ENCODE data around the gene CFAP45. TPM values are rescaled to one million over a fixed set of nuclear protein-coding genes. Genes with fewer than 3 reads are reported as not detected.

Gene CFAP45
- polyA plus RNA-seq, 2 of the 4 experiments (the other 2 are of a cell fraction): 0.67 to 0.89 TPM

DNA sequence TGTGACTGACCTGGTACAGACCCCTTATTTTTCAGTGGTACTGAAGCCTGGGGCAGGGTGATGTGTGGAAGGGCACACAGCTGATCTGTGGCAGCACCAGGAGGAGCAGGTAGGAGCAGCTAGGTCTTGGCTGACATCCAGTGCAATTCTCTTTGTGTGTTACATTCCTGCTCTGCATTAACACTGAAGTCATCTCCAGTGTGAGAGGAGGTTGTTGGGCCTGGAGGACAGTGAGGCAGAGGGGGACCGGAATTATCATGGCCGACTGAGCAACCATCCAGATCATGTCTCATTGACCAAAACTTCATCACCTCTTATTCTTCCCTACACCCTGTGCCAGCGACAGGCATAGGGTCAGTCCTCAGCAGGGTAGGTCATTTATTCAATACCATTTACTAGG, 71.8 kb downstream of the CFAP45 start:
- Histone ChIP-seq H3K4me3 (no peak overlapping the region), H3K4me1 (no peaks in the 10 kb centered on the region), H3K9me3 (no peaks in the 10 kb centered on the region), H3K27ac (no peak overlapping the region), H3K4me2 (no peak overlapping the region)
- POLR2A ChIA-PET: no interaction called here
- ATAC-seq: no peak
- no peak for TF ChIP-seq HOXB13 (CRISPR knock-in tag; IDR thresholded peaks at IDR 0.05; ENCODE audit: low read depth)
- no peak for TF ChIP-seq NPAS2 (CRISPR knock-in tag; IDR thresholded peaks at IDR 0.05; ENCODE audit: borderline replicate concordance)
- TF ChIP-seq, protein P1, sequence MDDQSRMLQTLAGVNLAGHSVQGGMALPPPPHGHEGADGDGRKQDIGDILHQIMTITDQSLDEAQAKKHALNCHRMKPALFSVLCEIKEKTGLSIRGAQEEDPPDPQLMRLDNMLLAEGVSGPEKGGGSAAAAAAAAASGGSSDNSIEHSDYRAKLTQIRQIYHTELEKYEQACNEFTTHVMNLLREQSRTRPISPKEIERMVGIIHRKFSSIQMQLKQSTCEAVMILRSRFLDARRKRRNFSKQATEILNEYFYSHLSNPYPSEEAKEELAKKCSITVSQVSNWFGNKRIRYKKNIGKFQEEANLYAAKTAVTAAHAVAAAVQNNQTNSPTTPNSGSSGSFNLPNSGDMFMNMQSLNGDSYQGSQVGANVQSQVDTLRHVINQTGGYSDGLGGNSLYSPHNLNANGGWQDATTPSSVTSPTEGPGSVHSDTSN (IDR thresholded peaks at IDR 0.05): no peak
- TF ChIP-seq RFX5 (IDR thresholded peaks at IDR 0.05): no peak
- TF ChIP-seq JUNB (IDR thresholded peaks at IDR 0.05): no peak
- no peak for TF ChIP-seq FOSL2 (IDR thresholded peaks at IDR 0.05)
- TF ChIP-seq FOSL2 (CRISPR knock-in tag; IDR thresholded peaks at IDR 0.05): no peak
- TF ChIP-seq TP53 (CRISPR knock-in tag; IDR thresholded peaks at IDR 0.05): no peak
- TF ChIP-seq HOXB5 (CRISPR knock-in tag; IDR thresholded peaks at IDR 0.05): no peak
- no peak for TF ChIP-seq TFCP2L1 (CRISPR knock-in tag; IDR thresholded peaks at IDR 0.05)
- no peak for TF ChIP-seq EHF (CRISPR knock-in tag; IDR thresholded peaks at IDR 0.05)
- 81% methylated on average over 3 of the region's 3 CpGs for WGBS (ENCODE audit: missing lambda C conversion rate)
- DNase-seq (ENCODE audit: low read depth in 1 of 2, low spot score in 1 of 2): no peak
- no peak for FAIRE-seq
- CTCF ChIA-PET: interaction anchor here (1.1 to 8.9 kb wide), 3 partner anchors 8 to 30 kb away, joined by 3 to 55 read pairs (median 8); no protein-coding TSS in a partner anchor

DNA sequence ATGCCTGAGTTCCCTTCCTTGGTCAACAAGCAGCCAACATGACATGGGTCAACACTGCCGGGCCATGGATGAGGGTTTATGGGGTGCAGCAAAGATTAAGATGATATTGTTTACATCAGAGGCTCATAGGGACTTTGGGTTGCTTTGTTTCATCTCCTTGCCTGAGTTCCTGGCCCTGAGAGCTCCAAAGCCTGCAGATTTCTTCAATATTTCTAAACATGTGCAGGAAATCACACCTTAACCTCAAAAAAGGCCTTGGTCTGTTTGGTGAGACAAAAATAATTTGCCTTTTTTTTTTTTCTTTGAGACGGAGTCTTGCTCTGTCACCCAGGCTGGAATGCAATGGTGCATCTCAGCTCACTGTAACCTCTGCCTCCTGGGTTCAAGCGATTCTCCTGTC, 72.4 kb downstream of the CFAP45 start:
- ChIA-PET POLR2A (no interaction called here), CTCF (interaction anchor here (1.1 to 8.9 kb wide), 3 partner anchors 29 to 51 kb away, joined by 3 to 55 read pairs (median 4); no protein-coding TSS in a partner anchor)
- DNase-seq (ENCODE audit: low read depth in 1 of 2, low spot score in 1 of 2) (no peak), FAIRE-seq (no peak), ATAC-seq (no peak)
- Histone ChIP-seq H3K4me1 (no peaks in the 10 kb centered on the region), H3K9me3 (no peaks in the 10 kb centered on the region), H3K27ac (no peak overlapping the region), H3K4me3 (no peak overlapping the region), H3K4me2 (no peak overlapping the region)
- TF ChIP-seq POLR2AphosphoS2 (conservative IDR thresholded peaks at IDR 0.05; ENCODE audit: low read length): no peak
- TF ChIP-seq MYC (IDR thresholded peaks at IDR 0.05; ENCODE audit: borderline replicate concordance, low read length): no peak
- TF ChIP-seq, protein P1 (IDR thresholded peaks at IDR 0.05): no peak
- no peak for TF ChIP-seq ZC3H11A (IDR thresholded peaks at IDR 0.05)
- TF ChIP-seq HOXB5 (CRISPR knock-in tag; IDR thresholded peaks at IDR 0.05): no peak
- TF ChIP-seq NFE2L2 (conservative IDR thresholded peaks at IDR 0.05; ENCODE audit: low read length): no peak
- no peak for TF ChIP-seq ELK1 (IDR thresholded peaks at IDR 0.05; ENCODE audit: low read depth, low read length)
- TF ChIP-seq, protein P2, sequence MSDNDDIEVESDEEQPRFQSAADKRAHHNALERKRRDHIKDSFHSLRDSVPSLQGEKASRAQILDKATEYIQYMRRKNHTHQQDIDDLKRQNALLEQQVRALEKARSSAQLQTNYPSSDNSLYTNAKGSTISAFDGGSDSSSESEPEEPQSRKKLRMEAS (IDR thresholded peaks at IDR 0.05): no peak
- TF ChIP-seq CBX8 (IDR thresholded peaks at IDR 0.05): no peak
- TF ChIP-seq CEBPB (IDR thresholded peaks at IDR 0.05): no peak
- no peak for TF ChIP-seq CHD4 (IDR thresholded peaks at IDR 0.05; ENCODE audit: borderline replicate concordance)
- 79% methylated on average over 3 of the region's 3 CpGs for WGBS (ENCODE audit: missing lambda C conversion rate)

DNA sequence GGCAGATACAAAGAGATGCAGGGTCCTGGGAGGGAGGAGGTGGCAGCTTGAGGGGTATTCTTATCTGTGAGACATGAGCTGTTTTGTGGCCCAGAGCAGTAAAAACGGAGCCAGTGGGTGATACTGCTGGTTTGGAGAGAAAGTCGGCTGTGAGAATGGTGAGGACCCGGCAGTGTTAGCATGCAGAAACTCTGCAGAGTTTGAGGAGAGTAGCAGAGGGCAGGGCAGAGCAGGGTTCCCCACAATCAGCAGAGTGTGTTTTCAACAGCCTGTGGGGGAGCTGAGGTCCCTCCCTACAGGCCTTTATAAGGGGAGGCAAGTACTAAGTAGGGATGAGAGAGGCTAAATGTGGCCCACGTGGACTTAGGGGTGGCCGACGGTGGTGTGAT, 72.9 kb downstream of the CFAP45 start:
- CTCF ChIA-PET: interaction anchor here (1.1 to 8.9 kb wide), 4 partner anchors 29 to 66 kb away, joined by 3 to 55 read pairs (median 4); no protein-coding TSS in a partner anchor
- Histone ChIP-seq H3K4me2 (no peak overlapping the region), H3K9me3 (no peaks in the 10 kb centered on the region), H3K4me1 (no peaks in the 10 kb centered on the region), H3K4me3 (no peak overlapping the region), H3K27ac (no peak overlapping the region)
- no peak for DNase-seq (ENCODE audit: low read depth in 1 of 2, low spot score in 1 of 2)
- POLR2A ChIA-PET: no interaction called here
- FAIRE-seq: no peak
- no peak for ATAC-seq
- 65% methylated on average over 6 of the region's 6 CpGs for WGBS (ENCODE audit: missing lambda C conversion rate)
- TF ChIP-seq, protein P3, sequence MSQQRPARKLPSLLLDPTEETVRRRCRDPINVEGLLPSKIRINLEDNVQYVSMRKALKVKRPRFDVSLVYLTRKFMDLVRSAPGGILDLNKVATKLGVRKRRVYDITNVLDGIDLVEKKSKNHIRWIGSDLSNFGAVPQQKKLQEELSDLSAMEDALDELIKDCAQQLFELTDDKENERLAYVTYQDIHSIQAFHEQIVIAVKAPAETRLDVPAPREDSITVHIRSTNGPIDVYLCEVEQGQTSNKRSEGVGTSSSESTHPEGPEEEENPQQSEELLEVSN (IDR thresholded peaks at IDR 0.05; ENCODE audit: borderline replicate concordance, low read depth): no peak
- no peak for TF ChIP-seq EHF (CRISPR knock-in tag; IDR thresholded peaks at IDR 0.05)
- no peak for TF ChIP-seq MAFK (IDR thresholded peaks at IDR 0.05; ENCODE audit: partially characterized antibody)
- no peak for TF ChIP-seq POLR2A (IDR thresholded peaks at IDR 0.05; ENCODE audit: low read length)
